Bronchial epithelial cell (primary cell): ENCODE results near the gene TEN1. TPM values are rescaled to one million over a fixed set of nuclear protein-coding genes. Genes with fewer than 3 reads are reported as not detected.

ENCODE experiments used
- DNase-seq: peaks from one replicate; pipeline ENCODE4 v3.0.0-alpha.2; 2010; ENCODE audit warnings: low read depth
- FAIRE-seq: peaks from 2 replicates; lab custom pipeline; 2011; peaks lifted over from hg19 to GRCh38; lab: Jason Lieb, UNC
- H3K27me3 ChIP-seq: 2 replicates; pipeline ENCODE4 v1.5.1; 2011; ENCODE audit warnings: low read length; ENCODE audit not compliant: control insufficient read depth, insufficient read depth
- H3K36me3 ChIP-seq: 2 replicates; pipeline ENCODE4 v1.5.1; 2011; ENCODE audit warnings: low read length; ENCODE audit not compliant: control insufficient read depth, insufficient read depth
- H3K4me3 ChIP-seq: 2 replicates; pipeline ENCODE4 v1.5.1; 2011; ENCODE audit warnings: mild to moderate bottlenecking, low read depth, low read length, control low read depth
- CTCF ChIP-seq: IDR thresholded peaks from 2 replicates; pipeline ENCODE4 v1.5.1; 2011; ENCODE audit warnings: mild to moderate bottlenecking, moderate library complexity, low read length, control low read depth, inconsistent platforms; ENCODE audit not compliant: insufficient read depth, severe bottlenecking
- total RNA-seq: library from RNA; depleted of rRNA; stranded (reverse); fragments of >200 nt; gene quantifications from 2 replicates; pipeline ENCODE4 v1.2.1, GENCODE V29; 2014

Gene TEN1
- total RNA-seq, 1 donor from 2014 or later = 24.5 TPM

GRCh38 chr17:76018340-76018680 is 39.3 kb downstream of the TEN1 start:
- TF ChIP-seq CTCF = no peak
- FAIRE-seq = no peak
- DNase-seq = no peak
- H3K4me3 ChIP-seq = no peak overlapping the region
- no peaks in the 10 kb centered on the region for H3K27me3 ChIP-seq
- H3K36me3 ChIP-seq = peaks cover 56% of the 10 kb centered on the region

GRCh38 chr17:76018801-76019200 is 39.8 kb downstream of the TEN1 start:
- no peak for TF ChIP-seq CTCF
- DNase-seq = no peak
- Histone ChIP-seq H3K4me3 (no peak overlapping the region), H3K27me3 (no peaks in the 10 kb centered on the region), H3K36me3 (peaks cover 56% of the 10 kb centered on the region)
- no peak for FAIRE-seq

- DNase-seq (no peak), FAIRE-seq (no peak)
- Histone ChIP-seq H3K36me3 (peaks cover 48% of the 10 kb centered on the region), H3K27me3 (no peaks in the 10 kb centered on the region), H3K4me3 (no peak overlapping the region)
- TF ChIP-seq CTCF = no peak
Observed at GRCh38 chr17:76019833-76020467, 40.9 kb downstream of the TEN1 start.

- H3K36me3 ChIP-seq = peaks cover 37% of the 10 kb centered on the region
- TF ChIP-seq CTCF = no peak
Observed at GRCh38 chr17:76022285-76022684, 43.2 kb downstream of the TEN1 start.

GRCh38 chr17:76022973-76023899 is 44.2 kb downstream of the TEN1 start:
- peaks cover 29% of the 10 kb centered on the region for H3K36me3 ChIP-seq
- no peaks in the 10 kb centered on the region for H3K27me3 ChIP-seq
- H3K4me3 ChIP-seq = no peak overlapping the region
- TF ChIP-seq CTCF = no peak
- DNase-seq (no peak), FAIRE-seq (no peak)

More at GRCh38 chr17:76022285-76022684, 43.2 kb downstream of the TEN1 start:
- H3K27me3 ChIP-seq = no peaks in the 10 kb centered on the region
- DNase-seq (no peak), FAIRE-seq (no peak)
- no peak overlapping the region for H3K4me3 ChIP-seq
